ENCODE data around the gene CTIF. TPM values are rescaled to one million over a fixed set of nuclear protein-coding genes. Genes with fewer than 3 reads are reported as not detected.

CTIF gene
- total and polyA plus RNA-seq, 2 experiments from 2014 or later = 8.6 to 14.4 TPM

DNA sequence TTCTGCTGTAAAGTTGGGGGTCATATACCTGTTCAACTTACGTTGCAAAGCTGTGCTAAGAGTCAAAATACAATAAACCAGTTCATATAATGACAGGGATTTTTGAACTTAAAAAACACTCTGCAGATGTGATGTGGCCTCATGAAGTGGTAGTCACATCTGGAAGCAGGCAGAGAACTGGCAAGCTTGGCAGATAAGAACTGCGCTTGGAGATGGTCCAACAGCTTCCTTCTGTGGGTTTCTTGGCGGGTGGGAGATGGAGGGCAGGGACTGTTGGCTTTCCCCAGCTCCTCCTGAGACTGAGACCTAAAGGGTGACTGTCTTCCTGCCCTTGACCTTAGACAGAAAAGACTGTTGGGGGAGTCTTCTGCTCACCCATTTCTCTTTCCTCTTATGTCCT is 140.4 kb downstream of the CTIF start (continued):
- TF ChIP-seq, protein P1, sequence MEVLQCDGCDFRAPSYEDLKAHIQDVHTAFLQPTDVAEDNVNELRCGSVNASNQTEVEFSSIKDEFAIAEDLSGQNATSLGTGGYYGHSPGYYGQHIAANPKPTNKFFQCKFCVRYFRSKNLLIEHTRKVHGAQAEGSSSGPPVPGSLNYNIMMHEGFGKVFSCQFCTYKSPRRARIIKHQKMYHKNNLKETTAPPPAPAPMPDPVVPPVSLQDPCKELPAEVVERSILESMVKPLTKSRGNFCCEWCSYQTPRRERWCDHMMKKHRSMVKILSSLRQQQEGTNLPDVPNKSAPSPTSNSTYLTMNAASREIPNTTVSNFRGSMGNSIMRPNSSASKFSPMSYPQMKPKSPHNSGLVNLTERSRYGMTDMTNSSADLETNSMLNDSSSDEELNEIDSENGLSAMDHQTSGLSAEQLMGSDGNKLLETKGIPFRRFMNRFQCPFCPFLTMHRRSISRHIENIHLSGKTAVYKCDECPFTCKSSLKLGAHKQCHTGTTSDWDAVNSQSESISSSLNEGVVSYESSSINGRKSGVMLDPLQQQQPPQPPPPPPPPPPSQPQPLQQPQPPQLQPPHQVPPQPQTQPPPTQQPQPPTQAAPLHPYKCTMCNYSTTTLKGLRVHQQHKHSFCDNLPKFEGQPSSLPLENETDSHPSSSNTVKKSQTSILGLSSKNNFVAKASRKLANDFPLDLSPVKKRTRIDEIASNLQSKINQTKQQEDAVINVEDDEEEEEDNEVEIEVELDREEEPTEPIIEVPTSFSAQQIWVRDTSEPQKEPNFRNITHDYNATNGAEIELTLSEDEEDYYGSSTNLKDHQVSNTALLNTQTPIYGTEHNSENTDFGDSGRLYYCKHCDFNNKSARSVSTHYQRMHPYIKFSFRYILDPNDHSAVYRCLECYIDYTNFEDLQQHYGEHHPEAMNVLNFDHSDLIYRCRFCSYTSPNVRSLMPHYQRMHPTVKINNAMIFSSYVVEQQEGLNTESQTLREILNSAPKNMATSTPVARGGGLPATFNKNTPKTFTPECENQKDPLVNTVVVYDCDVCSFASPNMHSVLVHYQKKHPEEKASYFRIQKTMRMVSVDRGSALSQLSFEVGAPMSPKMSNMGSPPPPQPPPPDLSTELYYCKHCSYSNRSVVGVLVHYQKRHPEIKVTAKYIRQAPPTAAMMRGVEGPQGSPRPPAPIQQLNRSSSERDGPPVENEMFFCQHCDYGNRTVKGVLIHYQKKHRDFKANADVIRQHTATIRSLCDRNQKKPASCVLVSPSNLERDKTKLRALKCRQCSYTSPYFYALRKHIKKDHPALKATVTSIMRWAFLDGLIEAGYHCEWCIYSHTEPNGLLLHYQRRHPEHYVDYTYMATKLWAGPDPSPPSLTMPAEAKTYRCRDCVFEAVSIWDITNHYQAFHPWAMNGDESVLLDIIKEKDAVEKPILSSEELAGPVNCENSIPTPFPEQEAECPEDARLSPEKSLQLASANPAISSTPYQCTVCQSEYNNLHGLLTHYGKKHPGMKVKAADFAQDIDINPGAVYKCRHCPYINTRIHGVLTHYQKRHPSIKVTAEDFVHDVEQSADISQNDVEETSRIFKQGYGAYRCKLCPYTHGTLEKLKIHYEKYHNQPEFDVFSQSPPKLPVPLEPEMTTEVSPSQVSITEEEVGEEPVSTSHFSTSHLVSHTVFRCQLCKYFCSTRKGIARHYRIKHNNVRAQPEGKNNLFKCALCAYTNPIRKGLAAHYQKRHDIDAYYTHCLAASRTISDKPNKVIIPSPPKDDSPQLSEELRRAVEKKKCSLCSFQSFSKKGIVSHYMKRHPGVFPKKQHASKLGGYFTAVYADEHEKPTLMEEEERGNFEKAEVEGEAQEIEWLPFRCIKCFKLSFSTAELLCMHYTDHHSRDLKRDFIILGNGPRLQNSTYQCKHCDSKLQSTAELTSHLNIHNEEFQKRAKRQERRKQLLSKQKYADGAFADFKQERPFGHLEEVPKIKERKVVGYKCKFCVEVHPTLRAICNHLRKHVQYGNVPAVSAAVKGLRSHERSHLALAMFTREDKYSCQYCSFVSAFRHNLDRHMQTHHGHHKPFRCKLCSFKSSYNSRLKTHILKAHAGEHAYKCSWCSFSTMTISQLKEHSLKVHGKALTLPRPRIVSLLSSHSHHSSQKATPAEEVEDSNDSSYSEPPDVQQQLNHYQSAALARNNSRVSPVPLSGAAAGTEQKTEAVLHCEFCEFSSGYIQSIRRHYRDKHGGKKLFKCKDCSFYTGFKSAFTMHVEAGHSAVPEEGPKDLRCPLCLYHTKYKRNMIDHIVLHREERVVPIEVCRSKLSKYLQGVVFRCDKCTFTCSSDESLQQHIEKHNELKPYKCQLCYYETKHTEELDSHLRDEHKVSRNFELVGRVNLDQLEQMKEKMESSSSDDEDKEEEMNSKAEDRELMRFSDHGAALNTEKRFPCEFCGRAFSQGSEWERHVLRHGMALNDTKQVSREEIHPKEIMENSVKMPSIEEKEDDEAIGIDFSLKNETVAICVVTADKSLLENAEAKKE (CRISPR knock-in tag; IDR thresholded peaks at IDR 0.05) = no peak

DNA sequence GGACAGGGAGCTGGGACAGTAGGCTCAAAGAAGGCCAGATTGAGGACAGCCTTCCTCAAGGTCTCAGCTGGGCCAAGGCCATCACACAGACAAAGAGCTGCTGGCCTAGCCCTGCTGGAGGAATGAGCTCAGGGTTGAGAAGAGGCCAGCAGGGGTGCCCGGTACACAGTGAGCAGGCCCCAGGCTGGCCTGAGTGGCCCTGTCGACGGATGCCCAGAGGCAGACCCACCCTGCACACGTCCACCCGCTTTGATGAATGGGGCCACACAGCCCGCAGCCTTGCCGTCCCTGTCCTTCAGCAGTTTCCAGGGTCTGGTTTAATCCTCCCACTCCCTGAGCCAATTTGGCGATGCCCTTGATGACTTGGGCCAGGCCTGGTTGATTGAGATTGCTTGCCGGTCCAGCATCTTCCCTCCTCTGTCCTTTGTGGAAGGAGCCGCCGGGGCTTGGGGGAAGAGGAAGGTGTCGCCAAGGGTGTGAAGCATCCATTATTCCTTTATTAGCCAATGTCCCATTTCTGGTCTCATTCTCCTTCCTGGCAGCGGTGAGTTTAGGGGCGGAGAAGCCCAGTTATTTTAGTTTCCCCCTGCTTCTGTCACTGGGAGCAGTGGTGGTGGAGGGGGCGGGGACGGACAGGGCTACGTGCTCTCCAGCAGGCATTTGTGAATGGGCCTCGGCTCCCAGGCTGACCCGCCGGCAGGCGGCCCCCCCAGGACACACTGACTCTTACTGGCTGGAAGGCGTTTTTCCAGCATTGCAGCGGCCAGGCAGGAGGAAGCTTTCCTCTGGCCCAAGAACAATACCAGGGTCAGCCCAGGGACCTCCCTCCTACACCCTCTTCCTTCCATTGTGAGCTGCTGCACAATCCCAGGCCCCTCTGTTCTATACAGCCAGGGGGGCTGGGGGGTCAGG is 141.8 kb downstream of the CTIF start:
- Mint-ChIP-seq H3K4me3 (no peak overlapping the region), H3K36me3 (ENCODE audit: low read depth) (no peaks in the 10 kb centered on the region), H3K27me3 (ENCODE audit: insufficient read depth, low read depth, poor library complexity) (peaks cover 4% of the 10 kb centered on the region), H3K27ac (no peak overlapping the region), H3K4me1 (no peaks in the 10 kb centered on the region), H3K9me3 (no peaks in the 10 kb centered on the region; the same call in 2 of the 3 replicates)
- H3K4me2 ChIP-seq = no peak overlapping the region
- H3F3A ChIP-seq (replicated peaks; ENCODE audit: low read depth) = no peaks in the 10 kb centered on the region
- H4K20me1 ChIP-seq (replicated peaks; ENCODE audit: insufficient read depth) = no peaks in the 10 kb centered on the region
- H3K36me3 ChIP-seq (ENCODE audit: insufficient read depth) = no peaks in the 10 kb centered on the region
- no peaks in the 10 kb centered on the region for H3K27me3 ChIP-seq (ENCODE audit: insufficient read depth)
- no peak; the same call in 2 of the 3 replicates for ATAC-seq
- H3K79me2 ChIP-seq (replicated peaks; ENCODE audit: insufficient read depth) = no peaks in the 10 kb centered on the region
- H3K9me2 ChIP-seq (ENCODE audit: insufficient read depth) = no peaks in the 10 kb centered on the region
- H3K27ac ChIP-seq (ENCODE audit: low read depth) = no peak overlapping the region
- no peak overlapping the region for H3K4me3 ChIP-seq
- no peak for DNase-seq (ENCODE audit: low spot score)
- H3K4me1 ChIP-seq (ENCODE audit: insufficient read depth) = no peaks in the 10 kb centered on the region; the same call in 1 of the 2 replicates
- no peak overlapping the region for H2AFZ ChIP-seq
- TF ChIP-seq STAT1 (IDR thresholded peaks at IDR 0.05; ENCODE audit: unreplicated experiment) = no peak
- no peak for TF ChIP-seq POLR2AphosphoS5 (IDR thresholded peaks at IDR 0.05; ENCODE audit: low read depth)
- TF ChIP-seq CREB1 (CRISPR knock-in tag; IDR thresholded peaks at IDR 0.05; ENCODE audit: low read depth) = no peak
- no peak for TF ChIP-seq EZH2phosphoT487 (IDR thresholded peaks at IDR 0.05; ENCODE audit: unreplicated experiment)
- no peak for TF ChIP-seq ZNF331 (CRISPR knock-in tag; IDR thresholded peaks at IDR 0.05; ENCODE audit: low read depth)
- TF ChIP-seq, protein P2, sequence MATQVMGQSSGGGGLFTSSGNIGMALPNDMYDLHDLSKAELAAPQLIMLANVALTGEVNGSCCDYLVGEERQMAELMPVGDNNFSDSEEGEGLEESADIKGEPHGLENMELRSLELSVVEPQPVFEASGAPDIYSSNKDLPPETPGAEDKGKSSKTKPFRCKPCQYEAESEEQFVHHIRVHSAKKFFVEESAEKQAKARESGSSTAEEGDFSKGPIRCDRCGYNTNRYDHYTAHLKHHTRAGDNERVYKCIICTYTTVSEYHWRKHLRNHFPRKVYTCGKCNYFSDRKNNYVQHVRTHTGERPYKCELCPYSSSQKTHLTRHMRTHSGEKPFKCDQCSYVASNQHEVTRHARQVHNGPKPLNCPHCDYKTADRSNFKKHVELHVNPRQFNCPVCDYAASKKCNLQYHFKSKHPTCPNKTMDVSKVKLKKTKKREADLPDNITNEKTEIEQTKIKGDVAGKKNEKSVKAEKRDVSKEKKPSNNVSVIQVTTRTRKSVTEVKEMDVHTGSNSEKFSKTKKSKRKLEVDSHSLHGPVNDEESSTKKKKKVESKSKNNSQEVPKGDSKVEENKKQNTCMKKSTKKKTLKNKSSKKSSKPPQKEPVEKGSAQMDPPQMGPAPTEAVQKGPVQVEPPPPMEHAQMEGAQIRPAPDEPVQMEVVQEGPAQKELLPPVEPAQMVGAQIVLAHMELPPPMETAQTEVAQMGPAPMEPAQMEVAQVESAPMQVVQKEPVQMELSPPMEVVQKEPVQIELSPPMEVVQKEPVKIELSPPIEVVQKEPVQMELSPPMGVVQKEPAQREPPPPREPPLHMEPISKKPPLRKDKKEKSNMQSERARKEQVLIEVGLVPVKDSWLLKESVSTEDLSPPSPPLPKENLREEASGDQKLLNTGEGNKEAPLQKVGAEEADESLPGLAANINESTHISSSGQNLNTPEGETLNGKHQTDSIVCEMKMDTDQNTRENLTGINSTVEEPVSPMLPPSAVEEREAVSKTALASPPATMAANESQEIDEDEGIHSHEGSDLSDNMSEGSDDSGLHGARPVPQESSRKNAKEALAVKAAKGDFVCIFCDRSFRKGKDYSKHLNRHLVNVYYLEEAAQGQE (IDR thresholded peaks at IDR 0.05; ENCODE audit: unreplicated experiment) = no peak
- no peak for TF ChIP-seq JUNB (IDR thresholded peaks at IDR 0.05; ENCODE audit: unreplicated experiment)
- TF ChIP-seq, protein P3, sequence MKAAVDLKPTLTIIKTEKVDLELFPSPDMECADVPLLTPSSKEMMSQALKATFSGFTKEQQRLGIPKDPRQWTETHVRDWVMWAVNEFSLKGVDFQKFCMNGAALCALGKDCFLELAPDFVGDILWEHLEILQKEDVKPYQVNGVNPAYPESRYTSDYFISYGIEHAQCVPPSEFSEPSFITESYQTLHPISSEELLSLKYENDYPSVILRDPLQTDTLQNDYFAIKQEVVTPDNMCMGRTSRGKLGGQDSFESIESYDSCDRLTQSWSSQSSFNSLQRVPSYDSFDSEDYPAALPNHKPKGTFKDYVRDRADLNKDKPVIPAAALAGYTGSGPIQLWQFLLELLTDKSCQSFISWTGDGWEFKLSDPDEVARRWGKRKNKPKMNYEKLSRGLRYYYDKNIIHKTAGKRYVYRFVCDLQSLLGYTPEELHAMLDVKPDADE (IDR thresholded peaks at IDR 0.05) = no peak
